MM.1S (cell line): ENCODE data around the gene CNRIP1.

ENCODE experiments used
- DNase-seq: peaks from one replicate; pipeline ENCODE4 v3.0.0-alpha.2; 2015
- H2AFZ ChIP-seq: fragments of 300-600 bp; sonication (generic); 2 replicates; pipeline ENCODE4 v1.6.0; 2016; ENCODE audit warnings: antibody characterized with exemption, low read length
- H3F3A ChIP-seq: fragments of 300-600 bp; sonication (generic); 2 replicates; pipeline ENCODE4 v1.6.1; 2016; ENCODE audit warnings: mild to moderate bottlenecking, antibody characterized with exemption, low read length, moderate library complexity, mixed read lengths; ENCODE audit not compliant: insufficient read depth
- H3K27ac ChIP-seq: fragments of 300-600 bp; sonication (generic); 2 replicates; pipeline ENCODE4 v1.5.1; 2016; ENCODE audit warnings: mild to moderate bottlenecking, low read length
- H3K27me3 ChIP-seq: fragments of 300-600 bp; sonication (generic); replicated peaks from 2 replicates; pipeline ENCODE4 v1.6.0; 2016; ENCODE audit warnings: low read length; ENCODE audit not compliant: insufficient read depth
- H3K36me3 ChIP-seq: fragments of 300-600 bp; sonication (generic); replicated peaks from 2 replicates; pipeline ENCODE4 v1.6.1; 2016; ENCODE audit warnings: mild to moderate bottlenecking, low read length, mixed read lengths; ENCODE audit not compliant: insufficient read depth
- H3K4me1 ChIP-seq: fragments of 300-600 bp; sonication (generic); 2 replicates; pipeline ENCODE4 v1.6.1; 2016; ENCODE audit warnings: low read length, mixed read lengths
- H3K4me2 ChIP-seq: fragments of 300-600 bp; sonication (generic); 2 replicates; pipeline ENCODE4 v1.6.0; 2016; ENCODE audit warnings: low read depth, low read length
- H3K4me3 ChIP-seq: fragments of 300-600 bp; sonication (generic); 2 replicates; pipeline ENCODE4 v1.5.1; 2016; ENCODE audit warnings: low read length, mixed read lengths
- H3K79me2 ChIP-seq: fragments of 300-600 bp; sonication (generic); 2 replicates; pipeline ENCODE4 v1.6.1; 2016; ENCODE audit warnings: mixed run types, low read length, mixed read lengths
- H3K9ac ChIP-seq: fragments of 300-600 bp; sonication (generic); 2 replicates; pipeline ENCODE4 v1.6.1; 2016; ENCODE audit warnings: low read length, mixed read lengths
- H3K9me2 ChIP-seq: fragments of 300-600 bp; sonication (generic); replicated peaks from 2 replicates; pipeline ENCODE4 v1.6.1; 2016; ENCODE audit warnings: mild to moderate bottlenecking, low read length, mixed read lengths; ENCODE audit not compliant: insufficient read depth
- H3K9me3 ChIP-seq: fragments of 300-600 bp; sonication (generic); replicated peaks from 2 replicates; pipeline ENCODE4 v1.6.1; 2016; ENCODE audit warnings: mild to moderate bottlenecking, low read length, mixed read lengths; ENCODE audit not compliant: insufficient read depth
- H4K20me1 ChIP-seq: fragments of 300-600 bp; sonication (generic); 2 replicates; pipeline ENCODE4 v1.6.1; 2016; ENCODE audit warnings: mild to moderate bottlenecking, low read length, moderate library complexity, mixed read lengths; ENCODE audit not compliant: insufficient read depth
- EZH2 ChIP-seq: fragments of 300-600 bp; sonication (generic); optimal IDR thresholded peaks from 2 replicates; pipeline ENCODE3; 2017; ENCODE audit warnings: low read depth, mild to moderate bottlenecking, antibody characterized with exemption, low read length, mixed read lengths
- EZH2phosphoT487 ChIP-seq: fragments of 300-600 bp; sonication (generic); IDR thresholded peaks from 2 replicates; pipeline ENCODE4 v1.6.1; 2018; ENCODE audit warnings: antibody characterized with exemption, low read length
- TF ChIP-seq, protein P1 (sequence below): fragments of 300-600 bp; sonication (generic); IDR thresholded peaks from 2 replicates; pipeline ENCODE4 v1.5.1; 2016; ENCODE audit warnings: antibody characterized with exemption, low read length, mixed read lengths

The CNRIP1 gene

GRCh38 chr2:68253219-68254068 is 66.3 kb downstream of the CNRIP1 start:
- Histone ChIP-seq H3F3A (peaks cover 26% of the 10 kb centered on the region), H3K4me2 (peak overlapping the region; percentile 95), H3K27me3 (0 out of 2 replicates have a peak, but pooled peaks cover 7% of the 10 kb centered on the region), H3K4me3 (peak overlapping the region; percentile 90), H3K4me1 (peaks cover 25% of the 10 kb centered on the region), H3K36me3 (no peaks in the 10 kb centered on the region; the same call in 1 of the 2 replicates), H4K20me1 (peaks cover 24% of the 10 kb centered on the region), H2AFZ (peak overlapping the region; percentile 84), H3K9me2 (no peaks in the 10 kb centered on the region), H3K79me2 (peaks cover 36% of the 10 kb centered on the region), H3K9me3 (no peaks in the 10 kb centered on the region), H3K27ac (peak overlapping the region; percentile 82; the same call in 1 of the 2 replicates), H3K9ac (peak overlapping the region; percentile 81)
- TF ChIP-seq, protein P1, sequence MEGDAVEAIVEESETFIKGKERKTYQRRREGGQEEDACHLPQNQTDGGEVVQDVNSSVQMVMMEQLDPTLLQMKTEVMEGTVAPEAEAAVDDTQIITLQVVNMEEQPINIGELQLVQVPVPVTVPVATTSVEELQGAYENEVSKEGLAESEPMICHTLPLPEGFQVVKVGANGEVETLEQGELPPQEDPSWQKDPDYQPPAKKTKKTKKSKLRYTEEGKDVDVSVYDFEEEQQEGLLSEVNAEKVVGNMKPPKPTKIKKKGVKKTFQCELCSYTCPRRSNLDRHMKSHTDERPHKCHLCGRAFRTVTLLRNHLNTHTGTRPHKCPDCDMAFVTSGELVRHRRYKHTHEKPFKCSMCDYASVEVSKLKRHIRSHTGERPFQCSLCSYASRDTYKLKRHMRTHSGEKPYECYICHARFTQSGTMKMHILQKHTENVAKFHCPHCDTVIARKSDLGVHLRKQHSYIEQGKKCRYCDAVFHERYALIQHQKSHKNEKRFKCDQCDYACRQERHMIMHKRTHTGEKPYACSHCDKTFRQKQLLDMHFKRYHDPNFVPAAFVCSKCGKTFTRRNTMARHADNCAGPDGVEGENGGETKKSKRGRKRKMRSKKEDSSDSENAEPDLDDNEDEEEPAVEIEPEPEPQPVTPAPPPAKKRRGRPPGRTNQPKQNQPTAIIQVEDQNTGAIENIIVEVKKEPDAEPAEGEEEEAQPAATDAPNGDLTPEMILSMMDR: no peak
- no peak for TF ChIP-seq EZH2
- TF ChIP-seq EZH2phosphoT487: no peak
- peak; percentile 20 for DNase-seq

DNA sequence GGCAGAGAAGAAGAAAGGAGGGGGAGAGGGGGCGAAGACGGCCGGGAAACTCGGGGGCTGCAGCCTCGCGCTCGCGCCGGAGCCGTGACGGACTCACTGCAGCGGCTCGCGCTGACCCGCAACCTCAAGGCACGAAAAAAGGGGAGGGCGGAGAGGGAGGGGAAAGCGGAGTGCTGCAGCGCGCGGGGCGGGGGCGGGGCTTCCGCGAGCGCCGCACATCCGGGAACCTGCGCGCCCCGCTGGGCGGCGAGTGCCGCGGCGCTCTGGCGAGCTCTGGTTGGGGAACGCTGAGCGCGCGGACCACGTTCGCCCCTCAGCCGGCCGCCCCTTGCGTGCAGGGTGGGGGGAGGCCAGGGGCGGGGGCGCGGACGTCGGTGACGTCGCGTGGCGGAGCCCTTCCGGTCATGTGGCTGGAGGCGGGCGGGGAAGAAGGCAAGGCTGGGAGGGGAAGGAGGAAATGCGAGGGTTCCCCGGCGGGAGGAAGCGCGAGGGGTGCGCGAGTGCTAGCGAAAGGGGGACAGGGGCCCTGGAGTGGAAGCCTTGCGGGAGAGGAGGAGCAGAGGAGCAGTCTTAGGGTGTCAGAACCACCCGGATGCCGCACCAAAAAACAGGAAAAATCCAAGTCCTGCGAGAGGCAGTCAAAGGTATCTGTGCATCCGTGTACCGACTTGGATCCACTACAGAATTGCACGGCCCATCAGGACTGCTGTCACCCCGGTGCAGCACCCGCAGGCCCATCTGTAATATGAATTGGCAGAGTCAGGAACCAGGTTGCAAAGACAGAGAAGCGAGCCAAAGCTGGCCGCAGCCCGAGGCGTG is 67.1 kb downstream of the CNRIP1 start, which contains the start of gene PPP3R1:
Gene PPP3R1, minus strand, starts transcription at position 133 of the 819 bp plus-strand sequence. CDS start 405 bp downstream, outside the sequence.
- peaks cover 33% of the 10 kb centered on the region for H4K20me1 ChIP-seq
- no peaks in the 10 kb centered on the region; the same call in 1 of the 2 replicates for H3K36me3 ChIP-seq
- H3K27me3 ChIP-seq: 0 out of 2 replicates have a peak, but pooled peaks cover 7% of the 10 kb centered on the region
- peak within 1 kb of the TSS; percentile 96 for H3K4me3 ChIP-seq
- H3K79me2 ChIP-seq: peaks cover 44% of the 10 kb centered on the region
- H3K4me1 ChIP-seq: peaks cover 25% of the 10 kb centered on the region
- H3K27ac ChIP-seq: peak within 1 kb of the TSS; percentile 87
- H3K9me3 ChIP-seq: no peaks in the 10 kb centered on the region
- H3K9me2 ChIP-seq: no peaks in the 10 kb centered on the region
- H3K4me2 ChIP-seq: peak within 1 kb of the TSS; percentile 95
- peak within 1 kb of the TSS; percentile 84 for H2AFZ ChIP-seq
- TF ChIP-seq EZH2phosphoT487 (no peak), EZH2 (no peak)
- TF ChIP-seq, protein P1: no peak
- peak within 1 kb of the TSS; percentile 83 for H3K9ac ChIP-seq
- DNase-seq: peak; percentile 96
- H3F3A ChIP-seq: peaks cover 26% of the 10 kb centered on the region

DNA sequence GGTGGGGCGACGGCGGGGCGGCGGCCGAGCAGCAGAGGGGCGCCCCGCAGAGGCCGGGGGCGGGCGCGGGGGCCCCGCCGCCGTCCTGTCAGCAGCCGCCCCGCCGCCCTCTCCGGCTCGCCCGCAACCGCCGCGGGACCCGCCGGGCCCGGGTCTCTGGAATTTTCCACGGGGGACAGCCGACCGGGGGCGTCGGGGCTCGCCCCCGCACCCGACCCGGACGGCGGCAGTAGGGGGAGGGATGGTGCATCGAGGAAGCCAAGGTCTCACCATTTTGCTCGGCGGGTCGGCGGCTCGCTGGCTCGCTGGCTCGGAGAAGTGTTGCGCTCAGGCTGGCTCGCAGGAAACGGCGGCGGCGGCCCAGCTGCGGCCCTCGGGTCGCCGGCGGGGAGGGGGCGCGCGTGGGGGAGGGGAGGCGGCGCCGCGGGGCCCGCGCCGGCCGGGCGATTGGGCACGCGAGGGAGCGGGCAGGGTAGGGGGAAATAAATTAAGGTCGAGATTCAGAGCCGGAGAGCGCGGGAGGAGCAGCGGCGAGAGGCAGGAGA is 67.8 kb downstream of the CNRIP1 start:
- Histone ChIP-seq H2AFZ (no peak overlapping the region), H3K27me3 (0 out of 2 replicates have a peak, but pooled peaks cover 7% of the 10 kb centered on the region), H4K20me1 (peaks cover 40% of the 10 kb centered on the region), H3K9me3 (no peaks in the 10 kb centered on the region), H3K4me1 (peaks cover 25% of the 10 kb centered on the region), H3K4me2 (no peak overlapping the region), H3K79me2 (peaks cover 51% of the 10 kb centered on the region), H3K4me3 (peak overlapping the region; percentile 96), H3F3A (peaks cover 26% of the 10 kb centered on the region), H3K9me2 (no peaks in the 10 kb centered on the region), H3K9ac (peak overlapping the region; percentile 83), H3K36me3 (no peaks in the 10 kb centered on the region; the same call in 1 of the 2 replicates), H3K27ac (peak overlapping the region; percentile 87; the same call in 1 of the 2 replicates)
- DNase-seq: peak; percentile 21
- no peak for TF ChIP-seq EZH2phosphoT487
- TF ChIP-seq, protein P1: no peak
- no peak for TF ChIP-seq EZH2
